ENCODE measurements around the gene TACSTD2.
"Not testable (repeated sequence)": the region's sequence is repeated elsewhere in the genome, so short reads cannot be mapped to it uniquely, and the experiment has no call there.

The TACSTD2 gene

DNA sequence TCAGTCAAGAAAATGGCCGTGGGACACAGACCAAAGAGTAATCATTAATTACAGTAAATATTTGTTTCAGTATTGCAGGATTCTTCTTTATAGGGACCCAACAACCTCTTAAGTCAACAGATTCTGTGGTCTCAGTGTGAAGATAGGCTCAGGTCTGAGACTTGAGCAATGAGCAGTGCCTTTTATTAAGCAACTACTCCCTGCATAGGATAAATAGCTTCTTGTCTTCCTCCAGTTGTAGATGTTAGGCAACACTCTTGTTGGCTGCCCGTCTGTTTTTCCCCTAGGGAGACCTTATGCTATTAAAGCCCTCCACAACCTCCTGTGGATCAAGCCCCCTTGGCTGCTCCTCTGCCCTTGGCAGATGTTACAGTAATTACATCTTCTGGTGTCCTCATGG is 28.7 kb downstream of the TACSTD2 start:
- no peak overlapping the region for H3K27ac ChIP-seq (ENCODE audit: low read depth, low read length)

DNA sequence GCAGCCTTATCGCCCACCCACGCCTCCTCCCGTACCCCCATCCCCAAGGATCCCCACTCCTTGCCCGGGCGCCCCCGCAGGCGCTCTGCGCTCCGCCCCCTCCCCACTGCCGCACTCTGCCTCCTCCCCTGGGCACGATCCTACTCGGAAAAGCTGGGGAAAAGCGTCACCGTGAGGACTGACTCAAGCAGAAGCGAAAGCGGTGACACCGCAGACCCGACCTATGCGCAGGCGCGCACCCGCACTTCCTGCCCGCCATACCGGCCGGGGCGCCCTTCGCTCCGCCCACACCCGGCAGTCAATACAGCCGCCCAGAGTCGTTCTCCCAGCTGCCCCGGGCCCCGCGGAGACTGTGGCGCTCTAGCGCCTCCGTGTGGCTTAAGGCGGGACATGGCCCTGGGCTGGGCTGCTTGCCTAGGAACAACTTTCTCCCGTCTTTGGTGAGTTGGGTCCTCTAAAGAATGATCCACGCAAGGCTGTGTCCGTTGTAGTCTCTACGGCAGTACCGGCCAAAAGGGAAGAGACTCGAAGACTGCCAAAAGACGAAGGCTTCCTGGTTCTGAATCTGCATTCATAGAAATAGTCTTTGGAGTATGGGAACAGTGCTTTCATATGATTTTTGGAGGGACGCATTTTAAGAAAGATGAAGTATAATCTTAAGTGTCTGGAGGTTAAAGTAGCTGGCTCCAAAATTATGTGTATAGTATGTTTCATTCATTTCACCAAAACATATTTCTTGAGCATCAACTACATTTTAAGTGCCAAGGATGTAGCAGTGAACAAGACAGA is 30.3 kb downstream of the TACSTD2 start, which contains the start of gene OMA1:
Gene OMA1, minus strand, starts transcription at position 207 of the 789 bp plus-strand sequence. CDS start 7,432 bp downstream, outside the sequence.
- no peaks in the 10 kb centered on the region for H3K9me3 ChIP-seq (ENCODE audit: control insufficient read depth in 1 of 2, low read length in 2 of 2)
- H3K27me3 ChIP-seq (ENCODE audit: control insufficient read depth in 1 of 2, insufficient read depth in 2 of 2, low read length in 2 of 2), result no peaks in the 10 kb centered on the region
- H3K36me3 ChIP-seq (ENCODE audit: control insufficient read depth in 1 of 2, insufficient read depth in 2 of 2, low read length in 2 of 2), result no peaks in the 10 kb centered on the region
- peaks cover 0 to 11% of the 10 kb centered on the region in 2 donors for H3K4me1 ChIP-seq (ENCODE audit: control insufficient read depth in 1 of 2, insufficient read depth in 2 of 2, low read length in 2 of 2)
- peak within 1 kb of the TSS; percentile 68 to 92 for H3K9ac ChIP-seq (ENCODE audit: low read depth in 1 of 2, low read length in 2 of 2)
- H3K4me3 ChIP-seq (ENCODE audit: low read depth in 1 of 2, low read length in 2 of 2), result peak within 1 kb of the TSS; percentile 87
- peak within 1 kb of the TSS; percentile 96 for H3K27ac ChIP-seq (ENCODE audit: low read depth, low read length)

More for the DNA sequence above, 28.7 kb downstream of the TACSTD2 start:
- Histone ChIP-seq H3K4me1 (ENCODE audit: control insufficient read depth in 1 of 2, insufficient read depth in 2 of 2, low read length in 2 of 2) (peaks cover 0 to 11% of the 10 kb centered on the region in 2 donors), H3K9ac (ENCODE audit: low read depth in 1 of 2, low read length in 2 of 2) (no peak overlapping the region), H3K9me3 (ENCODE audit: control insufficient read depth in 1 of 2, low read length in 2 of 2) (no peaks in the 10 kb centered on the region), H3K27me3 (ENCODE audit: control insufficient read depth in 1 of 2, insufficient read depth in 2 of 2, low read length in 2 of 2) (no peaks in the 10 kb centered on the region), H3K4me3 (ENCODE audit: low read depth in 1 of 2, low read length in 2 of 2) (no peak overlapping the region), H3K36me3 (ENCODE audit: control insufficient read depth in 1 of 2, insufficient read depth in 2 of 2, low read length in 2 of 2) (no peaks in the 10 kb centered on the region)

DNA sequence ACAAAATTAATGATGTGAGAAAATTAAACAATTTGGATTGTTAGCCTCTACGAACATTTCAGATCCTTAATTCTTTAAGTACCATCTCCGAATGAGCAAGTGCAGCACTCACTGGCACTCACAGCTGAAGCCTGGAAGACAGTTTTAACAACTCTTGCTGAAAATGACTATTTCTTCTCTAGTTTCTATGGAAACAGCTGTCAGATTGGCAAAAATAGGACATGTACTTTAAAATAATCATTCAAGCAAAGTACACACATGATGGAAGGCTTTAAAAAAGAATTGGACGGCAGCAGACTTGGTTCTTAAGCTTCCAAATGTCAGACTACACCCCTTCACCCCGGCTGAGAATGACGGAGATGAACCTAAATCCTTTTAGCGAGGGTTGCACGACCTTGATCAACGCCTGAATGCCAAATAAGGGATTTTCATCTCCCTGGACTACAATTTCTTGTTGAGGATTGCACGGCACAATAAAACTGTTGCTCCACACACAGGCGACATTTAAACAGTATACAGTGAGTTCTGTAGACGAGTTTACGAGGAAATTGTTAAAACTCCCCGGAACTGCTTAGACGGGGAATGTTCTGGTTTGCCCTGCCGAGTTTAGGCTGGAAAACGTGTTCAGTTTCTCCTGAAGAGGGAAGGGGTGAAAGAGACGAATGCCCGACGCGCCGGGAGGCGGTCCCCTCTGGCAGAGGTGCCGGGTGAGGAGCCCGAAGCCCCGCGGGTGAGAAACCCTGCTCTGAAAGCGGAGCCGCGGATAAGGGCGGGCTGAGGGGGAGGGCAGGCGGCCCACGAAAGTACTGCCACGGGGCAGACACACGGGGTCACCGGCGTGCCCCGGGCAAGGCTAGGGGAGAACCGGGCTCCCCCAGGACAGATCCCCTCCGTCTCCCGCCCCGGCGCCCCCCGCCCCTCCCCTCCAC is 31.2 kb downstream of the TACSTD2 start:
- Histone ChIP-seq H3K9ac (ENCODE audit: low read depth in 1 of 2, low read length in 2 of 2) (peak overlapping the region; percentile 68 to 92), H3K9me3 (ENCODE audit: control insufficient read depth in 1 of 2, low read length in 2 of 2) (no peaks in the 10 kb centered on the region), H3K4me3 (ENCODE audit: low read depth in 1 of 2, low read length in 2 of 2) (peak overlapping the region; percentile 87), H3K36me3 (ENCODE audit: control insufficient read depth in 1 of 2, insufficient read depth in 2 of 2, low read length in 2 of 2) (no peaks in the 10 kb centered on the region), H3K27me3 (ENCODE audit: control insufficient read depth in 1 of 2, insufficient read depth in 2 of 2, low read length in 2 of 2) (no peaks in the 10 kb centered on the region), H3K27ac (ENCODE audit: low read depth, low read length) (peak overlapping the region; percentile 96), H3K4me1 (ENCODE audit: control insufficient read depth in 1 of 2, insufficient read depth in 2 of 2, low read length in 2 of 2) (peaks cover 0 to 11% of the 10 kb centered on the region in 2 donors)

GRCh38 chr1:58543260-58543659 is 33.8 kb downstream of the TACSTD2 start:
- Histone ChIP-seq H3K4me1 (ENCODE audit: control insufficient read depth in 1 of 2, insufficient read depth in 2 of 2, low read length in 2 of 2) (peaks cover 6 to 22% of the 10 kb centered on the region in 2 donors), H3K27ac (ENCODE audit: low read depth, low read length) (no peak overlapping the region), H3K36me3 (ENCODE audit: control insufficient read depth in 1 of 2, insufficient read depth in 2 of 2, low read length in 2 of 2) (no peaks in the 10 kb centered on the region), H3K4me3 (ENCODE audit: low read depth in 1 of 2, low read length in 2 of 2) (no peak overlapping the region), H3K27me3 (ENCODE audit: control insufficient read depth in 1 of 2, insufficient read depth in 2 of 2, low read length in 2 of 2) (no peaks in the 10 kb centered on the region), H3K9me3 (ENCODE audit: control insufficient read depth in 1 of 2, low read length in 2 of 2) (no peaks in the 10 kb centered on the region), H3K9ac (ENCODE audit: low read depth in 1 of 2, low read length in 2 of 2) (no peak overlapping the region)

- no peak overlapping the region for H3K9ac ChIP-seq (ENCODE audit: low read depth in 1 of 2, low read length in 2 of 2)
Measured at GRCh38 chr1:58539553-58539952, 37.5 kb downstream of the TACSTD2 start.

GRCh38 chr1:58538821-58539220 is 38.2 kb downstream of the TACSTD2 start:
- Histone ChIP-seq H3K9me3 (ENCODE audit: control insufficient read depth in 1 of 2, low read length in 2 of 2) (no peaks in the 10 kb centered on the region), H3K36me3 (ENCODE audit: control insufficient read depth in 1 of 2, insufficient read depth in 2 of 2, low read length in 2 of 2) (no peaks in the 10 kb centered on the region), H3K4me1 (ENCODE audit: control insufficient read depth in 1 of 2, insufficient read depth in 2 of 2, low read length in 2 of 2) (peaks cover 6 to 11% of the 10 kb centered on the region in 2 donors), H3K4me3 (ENCODE audit: low read depth in 1 of 2, low read length in 2 of 2) (no peak overlapping the region), H3K9ac (ENCODE audit: low read depth in 1 of 2, low read length in 2 of 2) (no peak overlapping the region), H3K27me3 (ENCODE audit: control insufficient read depth in 1 of 2, insufficient read depth in 2 of 2, low read length in 2 of 2) (no peaks in the 10 kb centered on the region), H3K27ac (ENCODE audit: low read depth, low read length) (no peak overlapping the region)

More at GRCh38 chr1:58539553-58539952, 37.5 kb downstream of the TACSTD2 start:
- Histone ChIP-seq H3K27me3 (ENCODE audit: control insufficient read depth in 1 of 2, insufficient read depth in 2 of 2, low read length in 2 of 2) (no peaks in the 10 kb centered on the region), H3K36me3 (ENCODE audit: control insufficient read depth in 1 of 2, insufficient read depth in 2 of 2, low read length in 2 of 2) (no peaks in the 10 kb centered on the region), H3K4me3 (ENCODE audit: low read depth in 1 of 2, low read length in 2 of 2) (no peak overlapping the region), H3K4me1 (ENCODE audit: control insufficient read depth in 1 of 2, insufficient read depth in 2 of 2, low read length in 2 of 2) (peaks cover 6 to 11% of the 10 kb centered on the region in 2 donors), H3K9me3 (ENCODE audit: control insufficient read depth in 1 of 2, low read length in 2 of 2) (no peaks in the 10 kb centered on the region), H3K27ac (ENCODE audit: low read depth, low read length) (no peak overlapping the region)

DNA sequence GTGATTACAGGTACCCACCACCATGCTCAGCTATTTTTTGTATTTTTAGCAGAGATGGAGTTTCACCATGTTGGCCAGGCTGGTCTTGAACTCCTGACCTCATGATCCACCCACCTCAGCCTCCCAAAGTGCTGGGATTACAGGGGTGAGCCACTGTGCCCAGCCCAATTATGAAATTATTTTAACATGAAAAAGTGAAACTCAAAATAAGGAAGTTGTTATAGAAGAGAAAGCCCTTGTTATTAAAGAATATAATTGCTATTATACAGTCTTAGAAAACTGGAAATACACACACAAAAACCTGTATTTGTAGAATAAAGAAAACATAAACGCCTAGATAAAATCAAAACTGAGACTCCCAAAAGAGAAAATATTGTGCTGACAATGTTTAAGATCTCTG is 45.2 kb downstream of the TACSTD2 start:
- not testable (repeated sequence) for H3K4me1 ChIP-seq (ENCODE audit: control insufficient read depth in 1 of 2, insufficient read depth in 2 of 2, low read length in 2 of 2); H3K27ac ChIP-seq (ENCODE audit: low read depth, low read length); H3K9me3 ChIP-seq (ENCODE audit: control insufficient read depth in 1 of 2, low read length in 2 of 2); H3K27me3 ChIP-seq (ENCODE audit: control insufficient read depth in 1 of 2, insufficient read depth in 2 of 2, low read length in 2 of 2); H3K36me3 ChIP-seq (ENCODE audit: control insufficient read depth in 1 of 2, insufficient read depth in 2 of 2, low read length in 2 of 2); H3K4me3 ChIP-seq (ENCODE audit: low read depth in 1 of 2, low read length in 2 of 2); H3K9ac ChIP-seq (ENCODE audit: low read depth in 1 of 2, low read length in 2 of 2)

DNA sequence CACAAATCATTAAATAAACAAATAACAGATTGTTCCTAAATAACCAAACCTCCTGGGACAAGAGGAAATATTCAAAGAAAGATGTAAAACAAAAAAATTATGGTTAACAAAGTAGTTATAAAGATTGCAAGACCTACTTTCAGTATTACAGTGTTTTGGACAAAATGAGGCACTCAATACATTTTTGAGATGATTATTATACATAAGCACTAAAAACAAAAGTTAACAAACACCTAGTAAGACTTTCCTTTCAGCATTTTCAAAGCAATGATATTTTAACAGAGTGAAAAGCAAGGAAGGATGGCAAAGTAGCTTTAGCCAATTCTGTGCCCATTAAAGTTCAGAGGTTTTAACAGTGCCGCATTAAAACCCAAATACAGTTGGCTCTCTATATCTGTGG is 47.8 kb downstream of the TACSTD2 start:
- Histone ChIP-seq H3K9ac (ENCODE audit: low read depth in 1 of 2, low read length in 2 of 2) (no peak overlapping the region), H3K9me3 (ENCODE audit: control insufficient read depth in 1 of 2, low read length in 2 of 2) (no peaks in the 10 kb centered on the region), H3K4me1 (ENCODE audit: control insufficient read depth in 1 of 2, insufficient read depth in 2 of 2, low read length in 2 of 2) (no peaks in the 10 kb centered on the region), H3K27ac (ENCODE audit: low read depth, low read length) (no peak overlapping the region), H3K4me3 (ENCODE audit: low read depth in 1 of 2, low read length in 2 of 2) (no peak overlapping the region), H3K27me3 (ENCODE audit: control insufficient read depth in 1 of 2, insufficient read depth in 2 of 2, low read length in 2 of 2) (no peaks in the 10 kb centered on the region), H3K36me3 (ENCODE audit: control insufficient read depth in 1 of 2, insufficient read depth in 2 of 2, low read length in 2 of 2) (peaks cover 0 to 6% of the 10 kb centered on the region in 2 donors)

GRCh38 chr1:58528518-58528917 is 48.5 kb downstream of the TACSTD2 start:
- Histone ChIP-seq H3K4me1 (ENCODE audit: control insufficient read depth in 1 of 2, insufficient read depth in 2 of 2, low read length in 2 of 2) (no peaks in the 10 kb centered on the region), H3K9me3 (ENCODE audit: control insufficient read depth in 1 of 2, low read length in 2 of 2) (no peaks in the 10 kb centered on the region), H3K27me3 (ENCODE audit: control insufficient read depth in 1 of 2, insufficient read depth in 2 of 2, low read length in 2 of 2) (no peaks in the 10 kb centered on the region), H3K9ac (ENCODE audit: low read depth in 1 of 2, low read length in 2 of 2) (no peak overlapping the region), H3K4me3 (ENCODE audit: low read depth in 1 of 2, low read length in 2 of 2) (no peak overlapping the region), H3K36me3 (ENCODE audit: control insufficient read depth in 1 of 2, insufficient read depth in 2 of 2, low read length in 2 of 2) (peaks cover 0 to 6% of the 10 kb centered on the region in 2 donors), H3K27ac (ENCODE audit: low read depth, low read length) (no peak overlapping the region)
